Islet of Langerhans (tissue), 1 donor: Measurements from ENCODE around the gene TEX19.

ENCODE experiments used
- FAIRE-seq: peaks from one replicate; lab custom pipeline; 2011; peaks lifted over from hg19 to GRCh38; lab: Jason Lieb, UNC

The TEX19 gene

DNA sequence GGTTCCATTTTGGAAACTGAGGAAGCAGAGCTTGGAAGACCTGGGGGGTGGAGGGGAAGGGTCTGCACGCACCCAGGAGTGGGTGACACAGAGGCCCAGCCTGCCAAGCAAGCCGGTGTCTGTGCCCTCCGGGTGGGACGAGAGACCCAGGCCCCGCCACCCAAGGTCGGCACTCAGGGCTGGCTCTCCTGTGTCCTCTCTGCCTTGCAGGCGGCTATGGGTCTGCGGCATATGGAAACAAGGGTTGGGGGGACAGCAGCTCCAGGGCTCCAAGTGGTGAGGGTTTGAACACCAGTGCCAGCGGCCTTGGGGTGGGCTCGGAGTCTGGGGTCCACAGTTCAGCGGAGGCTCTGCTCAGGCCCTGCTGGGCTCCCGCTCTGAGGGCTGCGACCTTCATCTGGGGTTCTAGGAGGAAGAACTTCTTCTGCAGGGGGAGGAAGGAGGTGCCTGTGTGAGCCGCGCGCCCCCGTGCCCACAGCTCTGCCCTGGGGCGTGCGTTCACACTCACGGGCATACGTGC is 37.0 kb upstream of the TEX19 start:
- no peak for FAIRE-seq

DNA sequence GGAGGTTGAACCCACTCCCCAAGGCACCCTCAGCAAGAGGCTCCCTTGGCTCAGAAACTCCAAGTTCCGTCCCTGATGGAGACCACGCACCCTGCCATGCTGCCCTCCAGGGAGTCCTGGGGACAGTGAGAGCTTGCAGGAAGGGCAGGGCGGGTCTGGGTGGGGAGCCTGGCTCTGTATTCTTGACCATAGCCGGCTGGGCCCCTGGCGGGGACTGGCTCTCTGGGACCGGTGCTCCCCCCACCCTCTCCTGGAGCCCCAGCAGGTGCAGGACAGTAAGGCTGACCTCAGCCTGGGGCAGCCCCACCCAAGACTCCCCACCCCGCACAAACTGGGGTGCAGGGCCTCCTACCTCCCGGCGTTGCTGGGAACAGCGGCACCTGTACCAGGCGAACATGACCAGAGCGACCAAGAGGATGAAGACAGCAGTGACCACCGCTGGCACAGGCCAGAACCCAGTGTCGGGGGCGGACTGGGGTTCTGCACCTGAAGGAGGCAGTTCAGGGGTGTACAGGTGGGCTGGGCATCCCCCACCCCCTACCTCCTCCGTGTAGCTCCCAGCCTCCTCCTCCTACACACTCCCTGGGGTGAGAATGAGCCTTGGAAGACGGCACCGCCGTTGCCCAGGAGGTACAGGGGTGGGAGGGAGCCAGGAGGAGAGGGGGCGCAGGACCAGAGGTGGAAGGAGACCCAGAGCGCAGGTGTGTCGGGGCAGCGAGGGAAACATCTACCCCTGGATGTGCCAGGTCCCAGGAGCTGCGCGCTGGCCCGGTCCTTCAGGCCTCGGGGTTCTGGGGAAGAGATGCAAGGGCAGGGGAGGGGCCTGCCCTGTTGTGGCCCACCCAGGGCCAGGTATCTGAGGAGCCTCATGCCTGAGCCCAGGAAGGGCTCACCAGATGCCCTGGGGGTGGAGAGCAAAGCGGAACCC is 36.3 kb upstream of the TEX19 start:
- FAIRE-seq: no peak

DNA sequence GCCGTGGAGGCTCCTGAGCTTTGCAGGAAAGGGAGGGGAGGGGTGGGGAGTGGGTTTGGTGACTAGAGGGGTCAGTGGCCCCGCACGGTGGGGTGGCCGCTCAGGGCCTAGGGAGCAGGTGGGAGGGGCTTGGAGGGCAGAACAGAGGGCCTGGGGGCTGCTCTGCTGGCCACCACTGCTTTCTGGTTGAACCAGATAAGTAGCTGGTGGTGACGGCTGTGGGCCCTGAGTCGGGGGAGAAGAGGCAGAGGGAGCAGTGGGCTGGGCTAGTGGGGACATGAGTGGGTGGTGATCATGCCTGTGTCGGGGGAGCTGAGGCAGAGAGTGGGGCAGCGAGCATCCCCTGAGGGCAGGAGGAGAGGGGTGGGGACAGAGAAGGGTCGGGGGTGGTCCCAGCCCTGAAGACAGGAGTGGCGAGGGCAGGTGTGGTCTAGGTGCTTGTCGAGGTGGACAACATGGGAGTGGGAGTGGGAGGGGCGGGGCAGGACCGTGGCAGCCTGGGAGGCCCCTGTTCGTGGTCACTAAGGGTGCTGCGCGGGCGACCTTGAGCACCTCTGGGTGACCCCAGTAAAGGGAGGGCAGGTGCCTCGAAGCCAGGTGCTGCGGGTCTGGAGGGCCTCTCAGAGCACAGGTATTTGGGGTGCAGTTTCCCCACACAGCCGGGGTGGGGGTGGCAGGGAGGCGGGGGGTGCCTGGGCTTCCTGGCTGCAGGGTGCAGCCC is 35.4 kb upstream of the TEX19 start:
- no peak for FAIRE-seq

DNA sequence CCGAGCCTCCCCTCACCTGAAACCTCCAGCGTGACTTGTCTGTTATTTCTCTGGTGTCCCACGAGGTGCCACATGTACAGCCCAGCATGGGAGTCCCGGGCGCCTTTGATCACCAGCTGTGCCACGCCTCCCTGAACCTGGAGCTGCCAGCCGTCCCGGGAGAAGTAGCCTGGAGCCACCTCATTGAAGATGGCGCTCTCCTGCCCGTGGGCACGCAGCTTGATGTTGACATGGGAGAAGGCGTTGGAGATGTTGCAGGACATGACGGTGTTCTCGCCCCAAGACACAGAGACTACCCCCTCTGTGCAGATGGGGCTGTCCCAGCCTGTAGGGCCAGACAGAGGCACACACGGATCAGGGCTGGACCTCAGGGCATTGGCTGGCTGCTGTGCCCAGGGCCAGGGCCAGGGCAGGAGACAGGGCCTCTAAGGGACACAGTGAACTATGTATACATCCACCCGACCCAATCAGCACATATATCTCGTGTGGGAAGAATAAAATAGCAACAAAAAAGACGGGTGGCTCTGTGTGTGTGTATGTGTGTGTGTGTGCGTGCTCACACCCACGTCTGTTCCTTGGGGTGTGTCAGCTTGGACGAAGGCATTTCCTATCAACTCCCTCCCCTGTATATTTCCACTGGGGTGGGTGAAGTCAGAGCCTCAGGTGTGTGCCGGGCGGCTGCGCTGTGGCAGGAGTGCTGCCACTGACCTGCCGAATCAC is 34.3 kb upstream of the TEX19 start:
- no peak for FAIRE-seq

DNA sequence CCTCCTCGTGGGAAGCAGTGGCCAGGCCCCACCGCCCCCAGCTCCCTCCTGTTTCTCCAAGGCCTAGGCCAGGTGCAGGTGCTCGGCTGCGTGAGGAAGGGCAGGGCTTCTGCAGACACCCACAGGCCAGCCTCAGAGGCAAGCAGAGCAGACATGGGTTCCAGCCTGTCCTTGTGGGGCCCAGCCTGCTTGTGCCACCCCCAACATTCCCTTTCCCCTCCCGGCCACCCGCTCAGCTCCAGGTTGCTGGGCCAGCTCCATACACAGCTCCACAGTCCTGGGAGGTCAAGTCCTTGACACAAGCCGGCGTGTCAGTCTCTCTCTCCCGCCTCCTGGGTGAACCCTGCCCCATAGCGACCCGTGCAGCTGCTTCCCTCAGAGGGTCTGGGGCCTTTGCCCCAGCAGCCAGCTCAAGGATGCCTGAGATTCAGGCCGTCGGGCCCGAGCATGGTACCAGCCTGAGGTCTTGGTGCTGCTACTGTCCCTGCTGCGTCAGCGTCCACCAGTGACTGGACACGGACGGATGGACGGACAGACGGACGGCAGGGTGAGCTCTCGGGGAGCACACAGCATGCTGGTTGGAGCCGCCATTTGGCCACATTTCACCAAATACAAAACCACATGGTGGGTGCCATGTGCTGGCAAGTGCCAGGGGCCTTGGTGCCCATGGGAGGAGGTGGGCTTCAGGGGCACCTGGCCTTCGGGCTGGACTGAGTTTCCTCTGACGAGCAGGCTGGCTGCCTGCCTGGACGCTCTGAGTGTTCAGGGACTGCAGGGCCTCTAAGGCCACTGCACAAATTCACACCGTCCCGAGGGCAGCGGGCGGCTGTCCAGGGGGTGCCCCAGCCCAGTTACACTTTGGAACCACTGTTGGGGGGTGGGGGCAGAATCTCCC is 33.5 kb upstream of the TEX19 start:
- FAIRE-seq: no peak

DNA sequence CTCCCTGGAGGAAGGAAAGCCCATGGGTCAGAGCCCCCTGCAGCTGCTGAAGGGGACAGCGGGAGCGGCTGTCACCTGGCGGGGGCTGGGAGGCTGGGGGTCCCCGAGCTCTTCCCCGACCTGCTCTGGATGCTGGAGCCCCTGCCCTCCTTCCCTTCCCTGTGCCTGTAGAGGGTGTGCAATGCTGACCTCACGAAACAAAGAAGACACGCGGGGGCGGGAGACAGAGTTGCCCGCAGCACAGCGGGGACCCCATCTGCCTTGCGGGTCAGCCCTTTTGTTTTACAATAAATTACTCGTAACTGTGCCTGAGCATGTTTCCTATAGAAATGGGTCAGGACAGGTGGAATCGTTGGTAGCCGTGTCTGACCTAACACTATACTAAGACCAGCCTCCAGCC is 31.8 kb upstream of the TEX19 start:
- FAIRE-seq: no peak

DNA sequence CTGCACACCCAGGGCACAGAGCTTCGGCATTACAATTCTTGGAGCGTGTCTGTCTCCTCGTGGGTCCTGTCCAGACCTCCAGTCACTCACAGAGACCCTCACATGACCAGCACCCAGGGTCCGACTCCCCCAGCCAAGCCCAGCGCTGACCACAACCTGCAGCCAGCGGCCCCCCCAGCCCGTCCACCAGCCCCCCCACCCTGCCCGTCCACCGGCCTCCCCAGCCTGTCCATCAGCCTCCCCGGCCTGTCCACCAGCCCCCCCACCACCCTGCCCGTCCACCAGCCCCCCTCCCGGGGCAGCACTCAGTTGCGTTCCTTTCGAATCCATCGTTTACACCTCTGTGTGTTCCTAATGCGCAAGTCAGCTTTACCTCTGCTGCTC is 31.3 kb upstream of the TEX19 start:
- no peak for FAIRE-seq

DNA sequence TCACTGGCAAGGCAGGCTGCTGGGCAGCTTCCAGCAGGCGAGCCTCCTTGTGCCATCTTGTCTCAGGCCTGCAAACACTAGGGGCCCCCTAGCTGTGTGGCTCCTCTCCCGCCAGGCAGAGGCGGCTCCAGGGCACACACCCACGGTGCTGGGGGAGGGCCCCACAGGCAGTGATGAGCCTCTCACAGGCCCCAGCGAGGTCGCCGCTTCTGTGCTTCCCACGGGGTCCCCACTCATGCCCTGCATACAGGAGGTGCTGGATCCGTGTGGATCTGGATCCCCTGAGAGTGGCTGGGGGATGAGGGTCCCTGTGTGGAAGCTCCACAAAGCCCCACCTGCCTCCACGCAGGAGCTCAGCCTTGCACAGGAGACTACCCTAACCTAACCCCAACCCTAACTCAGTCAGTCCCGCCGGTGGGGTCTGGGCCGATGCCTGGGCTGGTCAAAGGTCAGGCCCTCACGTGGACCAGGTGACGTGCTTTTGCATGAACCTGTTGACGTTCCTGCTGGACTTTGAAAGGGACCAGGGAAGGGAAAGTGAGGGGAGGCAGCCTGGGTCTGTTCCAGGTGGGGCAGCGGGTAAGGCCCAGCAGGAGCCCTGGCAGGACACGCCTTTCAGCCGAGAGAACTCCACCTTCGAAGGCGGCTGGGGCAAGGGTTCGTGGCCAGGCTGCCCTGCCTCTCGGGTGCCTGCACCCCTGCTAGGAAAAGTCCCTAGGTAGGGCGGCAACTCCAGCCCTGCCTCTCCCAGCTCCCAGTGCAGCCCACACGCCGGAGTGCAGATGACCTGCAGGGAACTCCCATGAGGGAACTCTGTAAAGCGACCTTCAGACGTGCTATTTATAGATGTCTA is 30.7 kb upstream of the TEX19 start:
- FAIRE-seq: no peak

DNA sequence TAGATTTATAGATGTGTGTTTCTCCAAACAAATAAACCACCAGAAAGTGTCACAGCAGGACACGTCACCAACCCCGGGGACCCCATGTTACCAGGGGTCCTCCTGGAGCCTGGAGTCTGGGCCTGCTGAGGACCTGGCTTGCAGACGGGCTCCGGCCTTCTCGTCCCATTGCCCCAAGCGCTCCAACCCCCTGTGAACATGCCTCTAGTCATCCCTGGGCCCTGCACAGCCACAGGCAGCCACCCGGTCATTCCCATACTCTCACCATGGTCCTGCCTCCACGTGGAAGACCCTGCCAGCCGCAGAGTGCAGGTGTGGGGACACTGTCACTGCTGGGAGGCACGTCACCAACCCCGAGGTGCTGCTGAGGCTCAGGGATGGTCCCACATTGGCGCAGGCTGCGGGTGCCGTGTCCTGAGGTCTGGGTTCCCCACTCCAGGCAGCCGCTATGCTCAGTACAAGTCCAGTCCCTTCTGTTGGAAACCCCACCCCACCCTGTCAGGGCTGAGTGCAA is 30.0 kb upstream of the TEX19 start:
- FAIRE-seq: no peak

DNA sequence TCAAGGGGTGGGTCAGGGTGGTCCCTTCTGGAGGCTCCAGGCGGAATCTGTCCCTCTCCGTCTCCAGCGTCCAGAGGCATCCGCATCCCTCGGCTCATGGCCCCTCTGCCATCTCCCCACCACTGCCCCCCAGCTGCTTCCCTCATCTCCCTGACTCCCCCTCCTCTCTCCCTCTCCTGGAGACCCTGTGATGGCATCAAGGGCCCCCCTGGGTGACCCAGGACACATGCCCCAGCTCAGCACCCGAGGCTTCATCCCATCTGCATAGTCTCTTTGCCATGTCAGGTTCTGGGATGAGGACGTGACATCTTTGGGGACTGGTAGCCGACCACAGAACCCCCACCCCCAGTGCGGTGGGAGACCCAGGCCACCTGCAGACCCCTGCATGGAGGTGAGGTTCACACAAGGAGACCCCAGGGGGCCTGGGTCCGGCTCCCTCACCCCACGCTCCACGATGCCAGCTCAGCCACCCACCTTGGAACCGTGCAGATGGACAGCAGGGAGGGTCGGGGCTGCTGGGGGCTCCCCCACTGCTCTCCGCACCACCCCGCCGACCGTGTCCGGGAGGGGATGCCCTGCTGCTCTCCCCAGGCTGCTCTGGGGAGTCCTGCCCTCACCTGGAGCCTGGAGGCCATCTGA is 29.2 kb upstream of the TEX19 start:
- no peak for FAIRE-seq

DNA sequence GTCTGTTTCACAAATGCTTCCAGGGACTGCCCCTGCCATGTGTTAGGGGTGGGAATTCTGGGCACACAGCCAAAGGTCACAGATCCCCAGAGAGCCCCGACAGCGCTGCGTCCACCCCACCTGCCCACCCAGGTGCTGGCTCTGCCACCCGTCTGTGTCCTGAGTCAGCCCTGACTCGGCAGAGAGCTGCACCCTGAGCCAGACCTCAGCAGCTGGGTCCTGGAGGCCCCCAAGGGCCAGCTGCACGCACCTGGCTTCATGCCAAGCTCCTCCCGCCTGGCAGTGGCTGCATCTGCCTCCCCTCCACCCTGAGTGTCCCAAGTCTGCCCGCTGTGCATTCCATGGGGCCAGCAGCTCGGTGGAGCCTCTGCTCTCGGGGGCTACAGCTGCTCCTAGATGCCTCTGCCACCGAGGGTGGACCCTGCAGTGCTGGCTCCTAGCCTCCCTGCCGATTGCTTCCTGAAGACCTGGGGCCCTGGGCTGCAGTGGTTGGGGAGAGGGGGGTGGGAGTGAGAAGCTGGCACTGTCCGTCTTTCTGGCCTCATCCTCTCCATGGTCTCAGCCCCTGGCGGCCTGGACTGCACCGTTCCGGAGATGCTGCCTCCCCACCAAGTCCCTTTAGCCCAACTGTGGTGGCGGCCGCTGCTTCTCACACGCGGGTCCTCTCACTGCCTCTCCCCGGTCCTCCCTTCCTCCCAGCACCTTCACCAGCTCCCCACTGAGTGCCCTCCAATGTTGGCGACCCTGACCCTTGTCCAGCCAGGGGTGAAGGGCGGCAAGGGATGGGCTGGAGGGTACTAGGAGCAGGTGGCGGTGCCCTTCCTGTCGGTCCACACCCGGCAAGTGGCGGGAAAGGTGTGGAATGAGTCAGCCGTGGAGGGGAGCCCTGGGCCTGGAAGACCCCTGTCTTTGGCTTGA is 28.5 kb upstream of the TEX19 start:
- no peak for FAIRE-seq

DNA sequence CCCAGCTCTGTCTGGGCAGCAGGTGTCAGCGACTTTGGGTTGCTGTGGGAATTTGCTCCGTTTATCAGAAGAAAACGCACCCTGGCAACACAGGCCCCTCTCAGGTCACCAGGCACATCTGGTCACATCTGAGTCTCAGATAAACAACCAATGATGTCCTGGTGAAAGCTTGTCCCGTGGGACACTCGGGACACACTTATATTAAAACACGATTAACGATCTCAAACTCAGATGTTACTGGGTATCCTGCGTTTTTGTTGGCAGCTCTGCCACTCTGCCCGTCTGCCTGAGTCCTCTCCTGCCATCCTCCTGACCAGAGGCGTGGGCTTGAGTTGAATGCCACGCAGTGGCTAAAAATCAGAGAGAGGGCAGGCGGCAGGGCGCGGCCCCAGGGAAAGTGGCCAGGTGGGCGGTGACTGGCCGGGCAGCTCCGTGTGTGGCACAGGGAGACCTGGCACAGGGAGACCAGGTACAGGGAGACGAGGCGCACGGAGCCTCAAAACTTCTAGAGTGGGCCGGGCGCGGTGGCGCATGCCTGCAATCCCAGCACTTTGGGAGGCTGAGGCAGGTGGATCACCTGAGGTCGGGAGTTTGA is 27.6 kb upstream of the TEX19 start:
- FAIRE-seq: no peak

DNA sequence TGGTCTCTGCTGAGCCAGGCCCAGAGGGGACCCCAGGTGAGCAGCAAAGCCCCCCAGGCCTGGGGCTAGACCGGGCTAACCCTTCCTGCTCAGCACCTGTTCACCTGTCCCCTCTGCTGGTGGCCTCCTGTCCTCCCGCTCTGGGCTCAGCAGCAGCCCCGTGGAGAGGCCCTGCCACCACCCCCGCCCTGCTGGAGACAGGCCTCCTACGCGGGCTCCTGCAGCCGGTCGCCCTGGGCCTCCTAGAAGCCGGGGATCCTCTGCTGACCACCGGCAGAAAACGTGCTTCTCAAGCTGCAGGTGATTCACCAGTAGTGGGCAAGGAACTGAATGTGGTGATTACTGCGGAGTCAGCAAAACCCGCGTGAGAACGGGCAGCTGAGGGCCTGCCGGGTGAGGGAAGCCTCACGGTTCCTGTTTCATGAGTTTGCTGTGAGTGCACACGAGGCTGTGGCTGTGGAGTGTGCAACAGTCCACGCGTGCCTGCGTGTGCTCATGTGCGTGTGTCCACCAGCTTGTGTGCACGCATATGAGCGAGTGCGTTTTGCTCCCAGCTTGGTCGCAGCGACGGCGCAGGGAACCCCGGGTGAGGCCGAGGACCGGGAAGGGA is 26.3 kb upstream of the TEX19 start:
- no peak for FAIRE-seq

DNA sequence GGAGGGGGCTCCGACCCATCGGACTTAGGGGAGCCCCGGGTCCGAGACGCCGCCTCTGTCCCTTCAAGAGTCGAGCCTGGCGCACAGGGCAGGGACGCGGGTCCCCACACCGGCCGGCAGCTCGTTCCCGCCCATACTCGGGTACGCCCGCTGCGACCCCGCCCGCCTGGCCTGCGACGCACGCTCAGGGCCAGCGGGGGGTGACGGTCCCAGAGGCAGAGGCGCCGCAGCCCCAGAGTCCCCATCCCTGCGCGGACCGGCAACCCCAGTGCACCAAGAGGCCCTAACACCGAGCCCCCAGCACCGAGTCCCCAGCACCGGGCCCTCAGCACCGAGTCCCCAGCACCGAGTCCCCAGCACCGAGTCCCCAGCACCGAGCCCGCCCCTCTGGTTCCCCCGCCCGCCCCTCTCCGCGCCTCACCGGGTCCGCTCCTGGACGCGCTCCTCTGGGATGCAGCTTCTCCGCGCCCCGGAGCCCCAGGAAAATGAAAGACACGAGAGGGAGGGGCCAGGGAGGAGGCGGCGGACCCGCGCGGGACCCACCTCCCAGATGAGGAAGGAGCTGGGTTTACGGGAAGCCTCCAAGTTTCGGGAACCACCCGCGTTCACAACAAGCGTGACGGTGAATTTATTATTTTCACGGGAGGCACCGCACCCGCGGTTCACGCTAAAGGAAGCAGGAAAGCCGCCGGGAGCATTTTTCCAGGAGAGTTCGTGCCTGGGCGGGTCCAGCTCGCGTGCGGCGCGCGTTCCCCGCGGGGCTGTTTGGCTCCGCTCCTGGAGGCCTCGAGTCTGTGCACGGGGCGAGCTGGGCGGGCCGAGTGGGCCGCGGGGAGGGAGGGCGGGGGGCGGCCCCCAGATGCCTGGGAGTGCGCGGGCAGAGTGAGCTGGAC is 25.5 kb upstream of the TEX19 start, which contains the start of gene SECTM1:
TSS of gene SECTM1 (minus strand) at position 488 of the 893 bp plus-strand sequence. CDS start 6,526 bp downstream, outside the sequence.
- FAIRE-seq: no peak

DNA sequence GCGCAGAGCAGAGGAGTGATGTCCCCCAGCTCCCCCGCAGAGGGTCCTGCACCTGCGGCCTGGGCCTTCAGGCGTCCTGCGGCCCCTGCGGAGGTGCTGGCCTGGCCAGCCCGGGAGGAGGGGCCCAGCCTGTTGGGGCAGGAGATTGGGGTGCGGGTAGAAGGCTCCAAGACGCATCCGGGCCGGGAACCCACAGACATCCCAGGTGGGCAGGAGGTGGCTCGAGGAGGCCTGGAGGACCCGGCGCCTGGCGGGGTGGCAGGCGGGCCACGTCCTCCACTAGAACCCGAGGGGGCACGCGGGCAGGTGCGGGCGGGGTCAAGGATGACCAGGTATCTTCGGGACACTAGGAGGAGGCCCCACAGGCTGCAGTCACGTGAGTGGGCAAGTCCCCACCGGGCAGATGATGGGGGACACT is 24.8 kb upstream of the TEX19 start:
- FAIRE-seq: no peak

DNA sequence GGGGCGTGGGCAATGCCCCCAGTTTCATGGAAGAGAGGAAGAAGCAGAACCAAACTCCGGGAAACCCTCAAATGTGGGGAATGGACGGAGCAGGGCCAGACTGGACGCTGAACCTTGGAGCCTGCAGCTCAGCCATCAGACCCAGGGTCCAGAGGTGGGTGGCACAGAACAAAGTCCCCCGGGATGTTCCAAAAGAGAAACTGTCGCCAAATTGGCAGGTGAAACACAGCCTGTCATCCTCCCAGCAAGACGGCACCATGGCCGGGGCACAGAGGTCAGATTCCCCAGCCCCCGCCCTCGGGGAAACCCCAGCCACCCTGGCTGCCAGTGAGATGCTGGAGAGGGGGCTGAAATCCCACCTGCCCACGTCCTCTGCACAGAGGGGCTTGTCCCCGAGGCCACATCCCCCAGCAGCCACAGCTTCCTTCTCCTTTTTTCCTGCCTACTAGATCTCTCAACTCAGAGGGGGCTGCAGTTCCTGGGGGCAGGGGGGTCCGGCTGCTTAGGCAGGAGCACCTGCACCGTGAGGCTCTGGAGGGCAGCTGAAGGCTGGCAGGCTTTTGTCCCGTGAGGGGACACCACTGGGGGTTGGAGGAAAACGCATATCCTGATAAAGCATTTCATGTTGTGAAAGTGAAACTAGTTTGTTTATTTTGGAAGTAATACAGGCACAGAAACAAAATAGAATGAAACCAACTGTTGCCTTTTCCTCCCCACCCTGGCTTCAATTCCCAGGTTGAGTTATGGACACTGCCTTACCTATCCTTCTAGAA is 24.2 kb upstream of the TEX19 start:
- no peak for FAIRE-seq
